ENCODE measurements around the gene SLC25A21. TPM values are rescaled to one million over a fixed set of nuclear protein-coding genes. Genes with fewer than 3 reads are reported as not detected.

The SLC25A21 gene
- total and polyA plus RNA-seq, 8 donors: 0.37 to 0.92 (median 0.60) TPM

GRCh38 chr14:36971263-36971855, 201.0 kb downstream of the SLC25A21 start:
- ATAC-seq (no peak), FAIRE-seq (no peak), DNase-seq (no peak)
- intact Hi-C loops (cut with DNase I): no loop called here
- Histone ChIP-seq H3K27ac (no peak overlapping the region), H3K27me3 (no peaks in the 10 kb centered on the region), H3K4me1 (peaks cover 0 to 5% (median 0%) of the 10 kb centered on the region in 3 donors), H3K36me3 (no peaks in the 10 kb centered on the region), H3K4me3 (no peak overlapping the region), H3K9me3 (no peaks in the 10 kb centered on the region)
- no peak for TF ChIP-seq CTCF (IDR thresholded peaks at IDR 0.05)
- WGBS, 2 donors: 86 to 89% methylated on average over 9 of the region's 9 CpGs

- Histone ChIP-seq H3K36me3 (no peaks in the 10 kb centered on the region), H3K9me3 (no peaks in the 10 kb centered on the region), H3K27me3 (no peaks in the 10 kb centered on the region), H3K4me3 (no peak overlapping the region), H3K27ac (no peak overlapping the region), H3K4me1 (no peaks in the 10 kb centered on the region)
- ATAC-seq (no peak), FAIRE-seq (no peak), DNase-seq (no peak)
- WGBS, 2 donors: 48 to 53% methylated on average over 9 of the region's 9 CpGs
- intact Hi-C loops (cut with DNase I): no loop called here
- no peak for TF ChIP-seq CTCF (IDR thresholded peaks at IDR 0.05)
Measured at GRCh38 chr14:36967892-36968555, 204.4 kb downstream of the SLC25A21 start.

GRCh38 chr14:36955967-36956366, 216.4 kb downstream of the SLC25A21 start:
- no peaks in the 10 kb centered on the region for H3K4me1 ChIP-seq
- DNase-seq (no peak), ATAC-seq (no peak), FAIRE-seq (no peak)
- TF ChIP-seq CTCF (IDR thresholded peaks at IDR 0.05): no peak
- H3K27ac ChIP-seq: no peak overlapping the region
- 82 to 90% methylated on average over 7 of the region's 7 CpGs for WGBS, 2 donors
- no peak overlapping the region for H3K4me3 ChIP-seq
- H3K9me3 ChIP-seq: no peaks in the 10 kb centered on the region
- intact Hi-C loops (cut with DNase I): no loop called here
- no peaks in the 10 kb centered on the region for H3K27me3 ChIP-seq
- no peaks in the 10 kb centered on the region for H3K36me3 ChIP-seq

GRCh38 chr14:36955376-36955775, 217.0 kb downstream of the SLC25A21 start:
- DNase-seq: no peak
- Histone ChIP-seq H3K4me1 (no peaks in the 10 kb centered on the region), H3K27me3 (no peaks in the 10 kb centered on the region), H3K9me3 (no peaks in the 10 kb centered on the region), H3K4me3 (no peak overlapping the region), H3K27ac (no peak overlapping the region), H3K36me3 (no peaks in the 10 kb centered on the region)
- intact Hi-C loops (cut with DNase I): no loop called here
- no peak for TF ChIP-seq CTCF (IDR thresholded peaks at IDR 0.05)
- ATAC-seq: no peak
- no peak for FAIRE-seq

GRCh38 chr14:36952689-36953088, 219.7 kb downstream of the SLC25A21 start:
- DNase-seq (no peak), ATAC-seq (no peak), FAIRE-seq (no peak)
- Histone ChIP-seq H3K4me3 (no peak overlapping the region), H3K9me3 (no peaks in the 10 kb centered on the region), H3K27ac (no peak overlapping the region), H3K36me3 (no peaks in the 10 kb centered on the region), H3K27me3 (no peaks in the 10 kb centered on the region), H3K4me1 (no peaks in the 10 kb centered on the region)
- TF ChIP-seq CTCF (IDR thresholded peaks at IDR 0.05): no peak
- intact Hi-C loops (cut with DNase I): no loop called here
- 84 to 86% methylated on average over 3 of the region's 3 CpGs for WGBS, 2 donors

Measured in pancreas (tissue), 10 donors.